GM12864 (cell line): Measurements from ENCODE around the gene PARVB.
A peak's percentile ranks its signal among the peaks of the same experiment; 100 is the strongest.

ENCODE experiments used
- DNase-seq: peaks from one replicate; pipeline ENCODE4 v3.0.0-alpha.2; 2011; ENCODE audit warnings: low read depth
- H3K4me3 ChIP-seq: 2 replicates; pipeline ENCODE4 v1.5.1; 2011; ENCODE audit warnings: mild to moderate bottlenecking, low read depth, low read length, control low read depth
- CTCF ChIP-seq: IDR thresholded peaks from 2 replicates; pipeline ENCODE4 v1.5.1; 2011; ENCODE audit warnings: low read depth, mild to moderate bottlenecking, moderate library complexity, low read length, control low read depth, inconsistent platforms; ENCODE audit errors: missing control alignments

Gene PARVB

GRCh38 chr22:44179989-44180705, 156.0 kb downstream of the PARVB start:
- DNase-seq, result no peak

GRCh38 chr22:44180706-44181032, 156.6 kb downstream of the PARVB start, which contains the start of gene PARVG:
Gene PARVG (plus strand): TSS chr22:44180925. CDS start chr22:44183330, 2,405 bp downstream.
- TF ChIP-seq CTCF, result no peak

More at GRCh38 chr22:44179989-44180705, 156.0 kb downstream of the PARVB start:
- H3K4me3 ChIP-seq, result no peak overlapping the region
- no peak for TF ChIP-seq CTCF

GRCh38 chr22:44181033-44181911, 157.2 kb downstream of the PARVB start:
- DNase-seq, result no peak
- TF ChIP-seq CTCF, result no peak
- peak overlapping the region; percentile 65 for H3K4me3 ChIP-seq

More at GRCh38 chr22:44180706-44181032, 156.6 kb downstream of the PARVB start, which contains the start of gene PARVG:
- peak; percentile 64 for DNase-seq
- peak within 1 kb of the TSS; percentile 65 for H3K4me3 ChIP-seq

GRCh38 chr22:44181912-44182587, 157.9 kb downstream of the PARVB start:
- no peak for DNase-seq
- peak overlapping the region; percentile 65 for H3K4me3 ChIP-seq
- TF ChIP-seq CTCF, result peak; percentile 23

GRCh38 chr22:44182588-44183286, 158.6 kb downstream of the PARVB start:
- DNase-seq, result no peak
- no peak for TF ChIP-seq CTCF
- H3K4me3 ChIP-seq, result peak overlapping the region; percentile 65

GRCh38 chr22:44183287-44183588, 159.1 kb downstream of the PARVB start:
- H3K4me3 ChIP-seq, result no peak overlapping the region
- no peak for TF ChIP-seq CTCF
- DNase-seq, result no peak
